Heart left ventricle (tissue), 16 donors: ENCODE measurements around the gene IPO5. TPM values are rescaled to one million over a fixed set of nuclear protein-coding genes. Genes with fewer than 3 reads are reported as not detected.

ENCODE experiments used
- ATAC-seq, 4 donors: fragments of 200-7000 bp; cut with Tn5 transposase; one replicate each; pipeline ENCODE4 v1.9.1; 2020 to 2022; ENCODE audit warnings: moderate library complexity in 4 of 4, mild to moderate bottlenecking in 3 of 4, moderate number of reproducible peaks in 1 of 4
- DNase-seq, 5 donors: peaks; one replicate each; pipeline ENCODE4 v3.0.0-alpha.2; 2020
- H3K27ac ChIP-seq, 12 donors: fragments of 200-600 bp; sonication (generic) in 4 of 12; one replicate each; pipeline versions ENCODE4 v1.5.0 to v1.8.0; 2016 to 2022; ENCODE audit warnings: mild to moderate bottlenecking in 2 of 12
- H3K27me3 ChIP-seq, 9 donors: fragments of 200-600 bp; sonication (generic) in 2 of 9; one replicate each; pipeline versions ENCODE4 v1.5.1 to v1.8.0; 2016 to 2022; ENCODE audit warnings: mild to moderate bottlenecking in 3 of 9
- H3K36me3 ChIP-seq, 9 donors: fragments of 200-600 bp; sonication (generic) in 2 of 9; one replicate each; pipeline versions ENCODE4 v1.5.0 to v1.8.0; 2018 to 2022; ENCODE audit warnings: mild to moderate bottlenecking in 2 of 9
- H3K4me1 ChIP-seq, 12 donors: fragments of 200-600 bp; sonication (generic) in 4 of 12; one replicate each; pipeline versions ENCODE4 v1.5.0 to v1.8.0; 2016 to 2022; ENCODE audit warnings: mild to moderate bottlenecking in 3 of 12
- H3K4me3 ChIP-seq, 12 donors: fragments of 200-600 bp; sonication (generic) in 4 of 12; one replicate each; pipeline versions ENCODE4 v1.5.0 to v1.8.0; 2017 to 2022; ENCODE audit warnings: mild to moderate bottlenecking in 9 of 12, moderate library complexity in 4 of 12
- H3K9me3 ChIP-seq, 12 donors: fragments of 200-600 bp; sonication (generic) in 4 of 12; one replicate each; pipeline versions ENCODE4 v1.5.0 to v1.8.0; 2016 to 2022; ENCODE audit warnings: mild to moderate bottlenecking in 1 of 12
- POLR2A ChIP-seq, 2 donors: fragments of 450-650 bp; IDR thresholded peaks; one replicate each; pipeline ENCODE4 v1.6.1; 2017; ENCODE audit warnings: antibody characterized with exemption in 2 of 2, mild to moderate bottlenecking in 2 of 2, moderate library complexity in 2 of 2
- WGBS, 4 donors: extraction: QIAGEN DNeasy Blood & Tissue Kit in 2 of 4; methylation state at CpG; one replicate each; pipeline versions ENCODE4 v1.1.5 to v1.1.7; 2013 to 2018; 5-methylcytosine and 5-hydroxymethylcytosine counted together
- intact Hi-C, 10 donors: fragments of 100-400 bp; cut with DNase I; formaldehyde crosslinking; loops; one replicate each; pipeline versions ENCODE4 v1.11.1 to v1.14.2; 2022
- polyA plus RNA-seq, 2 donors: library from polyadenylated mRNA; stranded (reverse); fragments of 200-250 nt; gene quantifications; one replicate each; pipeline ENCODE4 v1.2.3, GENCODE V29; 2013
- total RNA-seq, 9 donors: library from RNA; depleted of rRNA in 2 of 9; stranded (reverse); fragments of >200 nt in 2 of 9; fragmentation: NEBNext Ultra II Directional in 3 of 9; extraction: Animal tissue kit (Norgen Biotek cat#: 25700) in 3 of 9; gene quantifications; one replicate each; pipeline versions ENCODE4 v1.1.0 to v1.2.4, GENCODE V29; 2016 to 2023
- TF ChIP-seq, protein P1 (sequence below), 12 donors: fragments of 200-600 bp; sonication (generic) in 4 of 12; IDR thresholded peaks; one replicate each; pipeline versions ENCODE4 v1.5.0 to v1.8.0; 2018 to 2022; ENCODE audit warnings: antibody characterized with exemption in 12 of 12, mild to moderate bottlenecking in 5 of 12
- donor health status: ischemic (EF 13 %, LVEDD 7.1; RV severe dilation, severe dysfunction).
- donor health status: healthy with polysubstance abuse.
- donor health status: DM: no; HTN: yes; CAD: no.
- donor health status: DM: no; HTN: no; CAD: no.
- donor health status: ischemic (EF 25% LVEDD 6.9; RV normal size, moderate dysfunction).
- donor health status: ischemic (EF 25% LVEDD 5.7; RV mildly dilated, moderate dysfunction).
- donor health status: healthy.
- donor health status: DM: yes; HTN: yes; CAD: no.
- donor health status: ischemic (EF 35%, LVEDD 5.7; RV mildly dilated, moderate dysfunction).
- donor health status: nonischemic (EF 11% LVEDD 7.7; RV severe dilation, severe dysfunction).
- donor health status: DM: yes; HTN: yes; CAD: no.
- donor health status: PGD.
- donor health status: ischemic (EF 29% LVEDD 5.4; RV normal size, mild dysfunction).
- donor health status: nonischemic (EF 23%, LVEDD 6.1; RV moderate dilation, normal function).

IPO5 gene
- total and polyA plus RNA-seq, 11 donors = 18.4 to 219 (median 111) TPM

DNA sequence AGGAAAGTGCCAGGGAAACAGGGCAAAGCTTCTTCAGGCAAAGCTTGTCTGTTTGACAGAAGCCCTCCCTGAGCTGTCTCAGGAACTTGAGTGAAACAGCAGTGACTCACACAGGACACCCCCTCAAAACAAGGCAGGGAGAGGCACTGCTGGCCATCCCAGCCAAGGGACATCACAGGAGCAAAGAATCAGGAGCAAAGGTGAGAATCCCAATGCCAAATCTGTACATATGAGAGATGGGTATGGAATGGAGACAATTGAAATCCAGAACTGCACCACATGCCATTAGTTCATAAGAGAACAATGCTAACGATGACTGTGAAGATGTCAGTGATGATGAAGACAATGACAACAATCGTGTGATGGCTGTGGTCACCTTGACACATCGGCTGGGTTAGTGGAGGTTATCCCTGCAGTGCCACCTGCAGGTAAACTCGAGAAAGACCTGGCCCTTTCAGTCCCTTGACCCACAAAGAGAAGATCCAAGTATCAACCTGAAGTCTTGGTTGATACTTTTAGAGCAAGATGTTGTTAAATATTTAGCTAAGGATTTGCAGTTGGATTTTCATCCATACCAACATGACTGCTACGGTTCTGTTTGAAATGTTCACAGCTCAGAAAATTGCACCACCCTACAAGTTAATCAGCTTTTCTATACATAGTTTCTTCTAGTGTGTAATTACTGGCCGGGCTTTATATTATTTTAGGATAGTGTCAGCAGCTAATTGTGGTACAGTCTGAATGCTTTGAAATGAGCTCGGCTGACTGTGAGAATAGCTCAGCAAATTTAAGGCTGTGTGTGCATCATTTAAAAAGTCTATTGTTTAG lies 42.0 kb upstream of the IPO5 start:
- H3K4me3 ChIP-seq = no peak overlapping the region
- H3K36me3 ChIP-seq = no peaks in the 10 kb centered on the region
- no peaks in the 10 kb centered on the region for H3K27me3 ChIP-seq
- no peaks in the 10 kb centered on the region for H3K4me1 ChIP-seq
- H3K9me3 ChIP-seq = peaks cover 0 to 13% (median 1%) of the 10 kb centered on the region in 12 donors
- no peak overlapping the region for H3K27ac ChIP-seq
- intact Hi-C loops = loop anchor here in 4 of 10 donors (2.0 to 5.0 kb wide), 2 partner anchors 54 to 57 kb away; no protein-coding TSS in a partner anchor
- WGBS, 4 donors = 51 to 53% (median 52%) methylated on average over 7 of the region's 7 CpGs
- DNase-seq (no peak), ATAC-seq (peak in 1 of 4 donors; percentile 36)
- no peak for TF ChIP-seq POLR2A (IDR thresholded peaks at IDR 0.05)
- TF ChIP-seq, protein P1, sequence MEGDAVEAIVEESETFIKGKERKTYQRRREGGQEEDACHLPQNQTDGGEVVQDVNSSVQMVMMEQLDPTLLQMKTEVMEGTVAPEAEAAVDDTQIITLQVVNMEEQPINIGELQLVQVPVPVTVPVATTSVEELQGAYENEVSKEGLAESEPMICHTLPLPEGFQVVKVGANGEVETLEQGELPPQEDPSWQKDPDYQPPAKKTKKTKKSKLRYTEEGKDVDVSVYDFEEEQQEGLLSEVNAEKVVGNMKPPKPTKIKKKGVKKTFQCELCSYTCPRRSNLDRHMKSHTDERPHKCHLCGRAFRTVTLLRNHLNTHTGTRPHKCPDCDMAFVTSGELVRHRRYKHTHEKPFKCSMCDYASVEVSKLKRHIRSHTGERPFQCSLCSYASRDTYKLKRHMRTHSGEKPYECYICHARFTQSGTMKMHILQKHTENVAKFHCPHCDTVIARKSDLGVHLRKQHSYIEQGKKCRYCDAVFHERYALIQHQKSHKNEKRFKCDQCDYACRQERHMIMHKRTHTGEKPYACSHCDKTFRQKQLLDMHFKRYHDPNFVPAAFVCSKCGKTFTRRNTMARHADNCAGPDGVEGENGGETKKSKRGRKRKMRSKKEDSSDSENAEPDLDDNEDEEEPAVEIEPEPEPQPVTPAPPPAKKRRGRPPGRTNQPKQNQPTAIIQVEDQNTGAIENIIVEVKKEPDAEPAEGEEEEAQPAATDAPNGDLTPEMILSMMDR (IDR thresholded peaks at IDR 0.05) = peak in 9 of 12 donors; percentile 20 to 46 (median 36)

DNA sequence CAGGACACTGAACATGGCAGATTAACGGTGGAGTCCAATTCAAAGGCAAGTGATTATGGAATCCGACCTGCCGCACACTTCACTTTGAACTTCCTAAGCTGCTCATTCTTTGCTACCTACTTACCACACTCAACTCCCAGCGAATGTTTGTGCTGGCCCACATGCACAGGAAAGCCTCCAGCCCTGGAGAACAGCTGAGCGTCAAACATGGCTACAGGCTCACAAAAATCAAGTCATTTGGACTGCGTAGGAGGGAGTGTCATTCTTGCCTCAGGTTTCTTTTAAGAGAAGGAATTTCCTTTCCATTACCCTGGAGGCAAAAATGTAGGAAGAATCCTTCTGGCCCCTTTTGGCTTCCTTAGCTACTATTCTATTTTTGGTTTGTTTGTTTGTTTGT lies 41.3 kb upstream of the IPO5 start:
- intact Hi-C loops = loop anchor here in 1 of 10 donors (5.0 kb wide), 1 partner anchor 55 kb away; no protein-coding TSS in a partner anchor
- H3K27me3 ChIP-seq = no peaks in the 10 kb centered on the region
- peaks cover 0 to 13% (median 1%) of the 10 kb centered on the region in 12 donors for H3K9me3 ChIP-seq
- no peak for ATAC-seq
- 76 to 91% (median 85%) methylated on average over 6 of the region's 6 CpGs for WGBS, 4 donors
- no peak overlapping the region for H3K4me3 ChIP-seq
- no peaks in the 10 kb centered on the region for H3K36me3 ChIP-seq
- no peak for DNase-seq
- TF ChIP-seq POLR2A (IDR thresholded peaks at IDR 0.05) = no peak
- TF ChIP-seq, protein P1 (IDR thresholded peaks at IDR 0.05) = no peak
- H3K27ac ChIP-seq = no peak overlapping the region
- H3K4me1 ChIP-seq = no peaks in the 10 kb centered on the region

DNA sequence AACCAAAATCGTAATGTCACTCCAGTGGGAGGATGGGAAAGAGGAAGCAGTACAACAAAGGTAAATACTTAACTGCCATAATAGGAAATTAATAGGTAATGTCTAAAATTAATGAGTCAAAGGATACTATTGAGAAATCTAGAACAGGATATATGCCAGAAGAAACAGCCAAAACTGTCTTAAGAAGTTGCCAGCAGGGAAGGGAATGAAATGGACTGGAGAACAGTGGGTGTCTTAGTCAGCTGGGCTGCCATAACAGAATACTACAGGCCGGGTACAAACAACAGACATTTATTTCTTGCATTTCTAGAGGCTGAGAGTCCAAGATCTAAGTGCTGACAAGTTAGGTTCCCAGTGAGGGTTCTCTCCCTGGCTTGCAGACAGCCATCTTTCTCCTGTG lies 40.3 kb upstream of the IPO5 start:
- no peak for ATAC-seq
- Histone ChIP-seq H3K4me1 (no peaks in the 10 kb centered on the region), H3K27ac (no peak overlapping the region), H3K9me3 (peaks cover 0 to 13% (median 1%) of the 10 kb centered on the region in 12 donors), H3K4me3 (no peak overlapping the region), H3K27me3 (no peaks in the 10 kb centered on the region), H3K36me3 (no peaks in the 10 kb centered on the region)
- WGBS, 4 donors = 84 to 90% (median 88%) methylated on average over 2 of the region's 2 CpGs
- intact Hi-C loops = loop anchor here in 1 of 10 donors (5.0 kb wide), 1 partner anchor 56 kb away; no protein-coding TSS in a partner anchor
- DNase-seq = no peak
- TF ChIP-seq POLR2A (IDR thresholded peaks at IDR 0.05) = no peak
- TF ChIP-seq, protein P1 (IDR thresholded peaks at IDR 0.05) = no peak

DNA sequence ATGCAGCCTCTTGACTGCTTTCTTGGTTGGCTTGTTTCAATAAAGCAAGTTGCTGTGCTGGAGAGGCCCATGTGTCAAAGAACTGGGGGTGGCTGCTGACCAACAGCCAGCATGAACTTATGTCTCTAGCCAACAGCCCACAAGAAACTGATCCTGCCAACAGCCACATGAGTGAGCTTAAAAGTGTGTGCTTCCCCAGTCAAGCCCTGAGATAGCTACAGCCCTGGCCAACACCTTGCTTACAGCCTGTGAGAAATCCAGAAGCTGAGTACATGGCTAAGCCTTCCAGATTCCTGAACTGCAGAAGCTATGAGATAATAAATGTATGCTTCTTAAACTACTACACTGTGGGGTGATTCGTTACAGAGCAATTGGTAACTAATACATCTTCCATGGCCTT lies 38.9 kb upstream of the IPO5 start:
- intact Hi-C loops = loop anchor here in 1 of 10 donors (5.0 kb wide), 1 partner anchor 57 kb away; no protein-coding TSS in a partner anchor
- Histone ChIP-seq H3K27me3 (no peaks in the 10 kb centered on the region), H3K36me3 (no peaks in the 10 kb centered on the region), H3K4me1 (no peaks in the 10 kb centered on the region), H3K27ac (no peak overlapping the region), H3K4me3 (no peak overlapping the region), H3K9me3 (peaks cover 0 to 13% (median 1%) of the 10 kb centered on the region in 12 donors)
- 79 to 94% (median 81%) methylated on average over 1 of the region's 1 CpG for WGBS, 4 donors
- no peak for ATAC-seq
- DNase-seq = no peak
- no peak for TF ChIP-seq POLR2A (IDR thresholded peaks at IDR 0.05)
- TF ChIP-seq, protein P1 (IDR thresholded peaks at IDR 0.05) = no peak
